Measurements from ENCODE around the gene PLXDC1. TPM values are rescaled to one million over a fixed set of nuclear protein-coding genes. Genes with fewer than 3 reads are reported as not detected.

Gene PLXDC1
- total RNA-seq, 2 donors from 2014 or later: 16.0 to 27.2 TPM

- no peak for DNase-seq (ENCODE audit: low spot score)
- intact Hi-C loops (cut with DNase I): no loop called here
These were observed 42.7 kb downstream of the PLXDC1 start for GRCh38 chr17:39108461-39109375.

- no peak for DNase-seq (ENCODE audit: low spot score)
- intact Hi-C loops (cut with DNase I): no loop called here
These were observed 43.5 kb downstream of the PLXDC1 start for GRCh38 chr17:39107973-39108372.

- no peak for DNase-seq (ENCODE audit: low spot score)
- intact Hi-C loops (cut with DNase I): no loop called here
These were observed 44.3 kb downstream of the PLXDC1 start for GRCh38 chr17:39107155-39107554.

GRCh38 chr17:39105705-39106104 lies 45.7 kb downstream of the PLXDC1 start:
- no peak for DNase-seq (ENCODE audit: low spot score)

GRCh38 chr17:39104657-39105056 lies 46.8 kb downstream of the PLXDC1 start:
- intact Hi-C loops (cut with DNase I): loop anchor here in 1 of 2 donors (5.0 kb wide), 1 partner anchor 37 kb away; no protein-coding TSS in a partner anchor
- no peak for DNase-seq (ENCODE audit: low spot score)

More at GRCh38 chr17:39105705-39106104, 45.7 kb downstream of the PLXDC1 start:
- intact Hi-C loops (cut with DNase I): no loop called here

GRCh38 chr17:39104046-39104445 lies 47.4 kb downstream of the PLXDC1 start:
- intact Hi-C loops (cut with DNase I): loop anchor here in 1 of 2 donors (5.0 kb wide), 1 partner anchor 37 kb away; no protein-coding TSS in a partner anchor
- no peak for DNase-seq (ENCODE audit: low spot score)

- DNase-seq (ENCODE audit: low spot score): no peak
- intact Hi-C loops (cut with DNase I): loop anchor here in 1 of 2 donors (5.0 kb wide), 1 partner anchor 34 kb away; no protein-coding TSS in a partner anchor
These were observed 50.3 kb downstream of the PLXDC1 start for GRCh38 chr17:39101091-39101490.

GRCh38 chr17:39100530-39100929 lies 50.9 kb downstream of the PLXDC1 start:
- intact Hi-C loops (cut with DNase I): loop anchor here in 1 of 2 donors (5.0 kb wide), 1 partner anchor 33 kb away; no protein-coding TSS in a partner anchor
- DNase-seq (ENCODE audit: low spot score): no peak

- no peak for DNase-seq (ENCODE audit: low spot score)
- intact Hi-C loops (cut with DNase I): loop anchor here in 1 of 2 donors (5.0 kb wide), 1 partner anchor 32 kb away; no protein-coding TSS in a partner anchor
These were observed 51.7 kb downstream of the PLXDC1 start for GRCh38 chr17:39099663-39100286.

GRCh38 chr17:39098588-39098987 lies 52.8 kb downstream of the PLXDC1 start:
- no peak for DNase-seq (ENCODE audit: low spot score)
- intact Hi-C loops (cut with DNase I): no loop called here

GRCh38 chr17:39097537-39097936 lies 53.9 kb downstream of the PLXDC1 start:
- intact Hi-C loops (cut with DNase I): no loop called here
- DNase-seq (ENCODE audit: low spot score): no peak

- intact Hi-C loops (cut with DNase I): no loop called here
- DNase-seq (ENCODE audit: low spot score): no peak
These were observed 54.3 kb downstream of the PLXDC1 start for GRCh38 chr17:39097150-39097519.

GRCh38 chr17:39096508-39097149 lies 54.8 kb downstream of the PLXDC1 start:
- no peak for DNase-seq (ENCODE audit: low spot score)
- intact Hi-C loops (cut with DNase I): no loop called here

- intact Hi-C loops (cut with DNase I): no loop called here
- DNase-seq (ENCODE audit: low spot score): no peak
These were observed 56.1 kb downstream of the PLXDC1 start for GRCh38 chr17:39095309-39095686.

GRCh38 chr17:39094607-39095308 lies 56.7 kb downstream of the PLXDC1 start:
- DNase-seq (ENCODE audit: low spot score): no peak
- intact Hi-C loops (cut with DNase I): loop anchor here in 1 of 2 donors (5.0 kb wide), 1 partner anchor 1208 kb away; no protein-coding TSS in a partner anchor

GRCh38 chr17:39092692-39093230 lies 58.7 kb downstream of the PLXDC1 start:
- DNase-seq (ENCODE audit: low spot score): no peak
- intact Hi-C loops (cut with DNase I): loop anchor here in 1 of 2 donors (5.0 kb wide), 1 partner anchor 1210 kb away; no protein-coding TSS in a partner anchor

GRCh38 chr17:39090908-39091665 lies 60.4 kb downstream of the PLXDC1 start:
- no peak for DNase-seq (ENCODE audit: low spot score)
- intact Hi-C loops (cut with DNase I): loop anchor here in 1 of 2 donors (5.0 kb wide), 1 partner anchor 1211 kb away; no protein-coding TSS in a partner anchor

- intact Hi-C loops (cut with DNase I): loop anchor here in 1 of 2 donors (5.0 kb wide), 1 partner anchor 1212 kb away; no protein-coding TSS in a partner anchor
- no peak for DNase-seq (ENCODE audit: low spot score)
These were observed 61.0 kb downstream of the PLXDC1 start for GRCh38 chr17:39090400-39090799.

All from posterior vena cava (tissue), 2 donors.